ENCODE results near the gene SLC8B1. TPM values are rescaled to one million over a fixed set of nuclear protein-coding genes. Genes with fewer than 3 reads are reported as not detected.

Gene SLC8B1
- total and polyA plus RNA-seq, 2 of the 4 experiments (the other 2 are of a cell fraction) = 4.1 to 10.2 TPM

GRCh38 chr12:113260127-113260526, 74.8 kb downstream of the SLC8B1 start:
- Histone ChIP-seq H3K4ac (ENCODE audit: low read depth, low read length) (no peak overlapping the region), H3K14ac (replicated peaks; ENCODE audit: low read depth, low read length) (no peak overlapping the region), H4K5ac (ENCODE audit: low read depth, low read length) (no peak overlapping the region), H2AK9ac (replicated peaks; ENCODE audit: low read depth, low read length, poor library complexity) (no peak overlapping the region), H2BK15ac (ENCODE audit: low read depth, low read length) (no peak overlapping the region), H2BK120ac (ENCODE audit: low read depth, low read length) (no peak overlapping the region), H3K18ac (ENCODE audit: low read depth, low read length) (no peak overlapping the region), H4K20me1 (ENCODE audit: insufficient read depth, low read length) (no peaks in the 10 kb centered on the region), H3K9me3 (ENCODE audit: control insufficient read depth, insufficient read depth, low read length) (no peaks in the 10 kb centered on the region), H3K27ac (ENCODE audit: insufficient read depth, low read length) (no peak overlapping the region), H2AK5ac (ENCODE audit: low read depth, low read length) (no peak overlapping the region), H3K4me1 (ENCODE audit: control insufficient read depth, insufficient read depth, low read length) (peaks cover 2% of the 10 kb centered on the region; the same call in 1 of the 2 replicates), H2BK5ac (ENCODE audit: low read depth, low read length, poor library complexity, severe bottlenecking) (no peak overlapping the region), H3K23ac (ENCODE audit: low read depth, low read length) (no peak overlapping the region), H3K4me2 (ENCODE audit: low read depth, low read length) (no peak overlapping the region), H3K27me3 (ENCODE audit: control insufficient read depth, insufficient read depth, low read length) (no peaks in the 10 kb centered on the region), H3K4me3 (ENCODE audit: insufficient read depth, low read depth, low read length) (no peak overlapping the region), H3K9me1 (ENCODE audit: insufficient read depth, low read length) (no peaks in the 10 kb centered on the region), H2BK20ac (ENCODE audit: low read depth, low read length) (no peak overlapping the region), H3K9ac (ENCODE audit: low read depth, low read length) (no peak overlapping the region), H3K36me3 (ENCODE audit: control insufficient read depth, insufficient read depth, low read length) (no peaks in the 10 kb centered on the region), H3K56ac (ENCODE audit: extremely low read depth, insufficient read depth, low read length) (no peak overlapping the region), H2AFZ (replicated peaks; ENCODE audit: low read length, poor library complexity) (no peak overlapping the region), H4K91ac (ENCODE audit: insufficient read depth, low read depth, low read length) (no peak overlapping the region), H3K79me1 (ENCODE audit: low read depth in 1 of 2, low read length in 2 of 2) (no peaks in the 10 kb centered on the region), H4K8ac (ENCODE audit: low read depth in 2 of 2, low read length in 2 of 2) (no peak overlapping the region)
- dilution Hi-C loops (cut with HindIII; ENCODE audit: low sequenced_read_pairs, unreplicated experiment) = no loop called here
- ATAC-seq (ENCODE audit: low read depth) (no peak), DNase-seq (no peak)
- BruUV-seq (replicated peaks) = no TSS peak
- no CpG with 5 or more reads among the region's 5 CpGs for WGBS, 2 experiments (ENCODE audit: extremely low coverage in 2 of 2, insufficient read length in 1 of 2)
- in situ Hi-C loops (cut with MboI; ENCODE audit: low sequenced_read_pairs) = no loop called here
- CTCF ChIA-PET = interaction anchor here (0.7 kb wide), 1 partner anchor 10 kb away, joined by 5 read pairs; no protein-coding TSS in a partner anchor
- TF ChIP-seq MAFK (IDR thresholded peaks at IDR 0.05; ENCODE audit: low read depth, low read length) (no peak), CHD1 (IDR thresholded peaks at IDR 0.05; ENCODE audit: low read depth, low read length) (no peak), NFE2L2 (IDR thresholded peaks at IDR 0.05; ENCODE audit: low read depth, low read length) (no peak)
- POLR2A ChIA-PET (ENCODE audit: unreplicated experiment) = no interaction called here
- intact Hi-C loops (cut with micrococcal nuclease) = no loop called here

All from IMR-90 (cell line).